HepG2 (cell line): ENCODE data around the gene RASSF10. TPM values are rescaled to one million over a fixed set of nuclear protein-coding genes. Genes with fewer than 3 reads are reported as not detected.

Source experiments
- BRCA1 ChIP-seq: sonication (generic); formaldehyde crosslinking; IDR thresholded peaks from 2 replicates; pipeline ENCODE4 v1.4.0; 2020; ENCODE audit warnings: missing genetic modification reagents
- HOXA5 ChIP-seq: sonication (generic); formaldehyde crosslinking; IDR thresholded peaks from 2 replicates; pipeline ENCODE4 v1.4.0; 2020; ENCODE audit warnings: missing genetic modification reagents
- IRF2 ChIP-seq: IDR thresholded peaks from 2 replicates; pipeline ENCODE4 v1.6.1; 2018; ENCODE audit warnings: missing genetic modification reagents, missing compliant biosample characterization
- LCORL ChIP-seq, 2 experiments: fragments of 450-650 bp in 1 of 2; sonication (generic) in 1 of 2; formaldehyde crosslinking in 1 of 2; IDR thresholded peaks; 2 replicates each; pipeline versions ENCODE4 v1.5.0 to v1.6.1; 2017 to 2020; ENCODE audit warnings: antibody characterized with exemption in 1 of 2, missing genetic modification reagents in 1 of 2
- NFE2L2 ChIP-seq: fragments of 150-350 bp; IDR thresholded peaks from 2 replicates; pipeline ENCODE4 v1.6.1; 2014; ENCODE audit warnings: low read length
- NFYC ChIP-seq: IDR thresholded peaks from 2 replicates; pipeline ENCODE4 v1.6.1; 2016; ENCODE audit warnings: missing genetic modification reagents, missing compliant biosample characterization
- YEATS4 ChIP-seq: sonication (generic); formaldehyde crosslinking; IDR thresholded peaks from 2 replicates; pipeline ENCODE4 v1.4.0; 2020; ENCODE audit warnings: missing genetic modification reagents, borderline replicate concordance
- ZBTB1 ChIP-seq: sonication (generic); formaldehyde crosslinking; IDR thresholded peaks from 2 replicates; pipeline ENCODE4 v1.4.0; 2020; ENCODE audit warnings: missing genetic modification reagents, borderline replicate concordance
- ZNF501 ChIP-seq: sonication (generic); formaldehyde crosslinking; IDR thresholded peaks from 2 replicates; pipeline ENCODE4 v1.5.1; 2020; ENCODE audit warnings: mild to moderate bottlenecking, moderate library complexity, missing genetic modification reagents
- polyA plus RNA-seq, 8 experiments: library from polyadenylated mRNA; depleted of rRNA in 3 of 8; stranded (reverse) in 7 of 8; unstranded in 1 of 8; fragments of >200 nt; fragmentation: Illumina TruSeq in 4 of 8; extraction: Trizol in 4 of 8; gene quantifications; 2 replicates each; pipeline versions ENCODE4 v1.2.1 to v1.2.3, GENCODE V29; 2011 to 2016; ENCODE audit warnings: low read depth in 4 of 8, missing spikeins in 1 of 8, mixed read lengths in 1 of 8; ENCODE audit not compliant: insufficient read depth in 1 of 8
- total RNA-seq, 5 experiments: library from RNA; depleted of rRNA; stranded (reverse); fragments of >200 nt; fragmentation: Illumina TruSeq; extraction: Trizol; gene quantifications; 2 replicates each; pipeline ENCODE4 v1.2.3, GENCODE V29; 2016; ENCODE audit warnings: low read depth in 1 of 5
- TF ChIP-seq, protein P1 (sequence below): sonication (generic); formaldehyde crosslinking; IDR thresholded peaks from 2 replicates; pipeline ENCODE4 v1.5.1; 2020; ENCODE audit warnings: missing genetic modification reagents, mild to moderate bottlenecking, borderline replicate concordance
- TF ChIP-seq, protein P2 (sequence below): sonication (generic); formaldehyde crosslinking; IDR thresholded peaks from 2 replicates; pipeline ENCODE4 v1.4.0; 2020; ENCODE audit warnings: mild to moderate bottlenecking, missing genetic modification reagents
- TF ChIP-seq, protein P3 (sequence below): sonication (generic); formaldehyde crosslinking; IDR thresholded peaks from 2 replicates; pipeline ENCODE4 v1.4.0; 2020; ENCODE audit warnings: missing genetic modification reagents, borderline replicate concordance
- TF ChIP-seq, protein P4 (sequence below): sonication (generic); formaldehyde crosslinking; IDR thresholded peaks from 2 replicates; pipeline ENCODE4 v1.4.0; 2020; ENCODE audit warnings: missing genetic modification reagents, mild to moderate bottlenecking, borderline replicate concordance

RASSF10 gene
- total and polyA plus RNA-seq, 2 of the 13 experiments (the other 11 are each of a cell fraction or from before 2014, with no cell fraction given) = not detected

DNA sequence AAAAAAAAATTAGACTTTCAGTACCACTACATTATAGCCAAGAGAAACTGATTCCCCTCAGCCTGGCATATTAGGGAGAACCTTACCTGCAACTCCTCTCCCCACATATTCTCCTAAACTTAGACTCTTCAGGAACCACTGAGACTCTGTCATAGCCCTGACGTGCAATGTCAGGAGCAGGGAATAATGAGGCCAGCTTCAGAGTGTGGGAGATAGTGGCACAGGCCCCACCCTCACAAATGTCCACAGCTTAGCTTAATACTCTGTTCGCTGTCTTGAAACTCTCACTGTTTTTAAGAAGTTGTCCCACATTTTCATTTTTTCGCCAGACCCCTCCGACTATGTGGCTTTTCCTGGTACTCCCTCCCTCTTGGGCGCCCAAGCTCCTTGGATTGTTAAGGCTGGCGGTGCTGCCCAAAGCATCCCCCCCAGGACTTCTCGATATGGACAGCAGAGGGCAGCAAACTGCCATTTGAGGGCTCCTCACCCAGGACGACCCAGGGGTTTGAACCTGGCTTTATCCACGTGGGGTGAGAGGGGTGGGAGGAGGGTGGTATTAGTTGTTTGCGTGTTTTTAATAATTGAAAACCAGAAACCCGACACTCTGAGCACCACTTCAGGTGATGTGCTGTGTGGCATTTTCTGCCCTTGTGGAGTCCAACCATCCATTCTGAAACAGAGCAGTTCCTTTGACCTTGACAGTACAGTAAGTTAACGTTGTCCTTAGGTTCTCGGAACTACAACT lies 45.2 kb upstream of the RASSF10 start (continued):
- TF ChIP-seq, protein P1, sequence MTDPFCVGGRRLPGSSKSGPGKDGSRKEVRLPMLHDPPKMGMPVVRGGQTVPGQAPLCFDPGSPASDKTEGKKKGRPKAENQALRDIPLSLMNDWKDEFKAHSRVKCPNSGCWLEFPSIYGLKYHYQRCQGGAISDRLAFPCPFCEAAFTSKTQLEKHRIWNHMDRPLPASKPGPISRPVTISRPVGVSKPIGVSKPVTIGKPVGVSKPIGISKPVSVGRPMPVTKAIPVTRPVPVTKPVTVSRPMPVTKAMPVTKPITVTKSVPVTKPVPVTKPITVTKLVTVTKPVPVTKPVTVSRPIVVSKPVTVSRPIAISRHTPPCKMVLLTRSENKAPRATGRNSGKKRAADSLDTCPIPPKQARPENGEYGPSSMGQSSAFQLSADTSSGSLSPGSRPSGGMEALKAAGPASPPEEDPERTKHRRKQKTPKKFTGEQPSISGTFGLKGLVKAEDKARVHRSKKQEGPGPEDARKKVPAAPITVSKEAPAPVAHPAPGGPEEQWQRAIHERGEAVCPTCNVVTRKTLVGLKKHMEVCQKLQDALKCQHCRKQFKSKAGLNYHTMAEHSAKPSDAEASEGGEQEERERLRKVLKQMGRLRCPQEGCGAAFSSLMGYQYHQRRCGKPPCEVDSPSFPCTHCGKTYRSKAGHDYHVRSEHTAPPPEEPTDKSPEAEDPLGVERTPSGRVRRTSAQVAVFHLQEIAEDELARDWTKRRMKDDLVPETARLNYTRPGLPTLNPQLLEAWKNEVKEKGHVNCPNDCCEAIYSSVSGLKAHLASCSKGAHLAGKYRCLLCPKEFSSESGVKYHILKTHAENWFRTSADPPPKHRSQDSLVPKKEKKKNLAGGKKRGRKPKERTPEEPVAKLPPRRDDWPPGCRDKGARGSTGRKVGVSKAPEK (CRISPR knock-in tag) = no peak
- TF ChIP-seq ZNF501 (CRISPR knock-in tag) = peak; percentile 26; the same call in 1 of the 2 replicates
- peak; percentile 57; the same call in 1 of the 2 replicates for TF ChIP-seq HOXA5 (CRISPR knock-in tag)
- TF ChIP-seq, protein P2, sequence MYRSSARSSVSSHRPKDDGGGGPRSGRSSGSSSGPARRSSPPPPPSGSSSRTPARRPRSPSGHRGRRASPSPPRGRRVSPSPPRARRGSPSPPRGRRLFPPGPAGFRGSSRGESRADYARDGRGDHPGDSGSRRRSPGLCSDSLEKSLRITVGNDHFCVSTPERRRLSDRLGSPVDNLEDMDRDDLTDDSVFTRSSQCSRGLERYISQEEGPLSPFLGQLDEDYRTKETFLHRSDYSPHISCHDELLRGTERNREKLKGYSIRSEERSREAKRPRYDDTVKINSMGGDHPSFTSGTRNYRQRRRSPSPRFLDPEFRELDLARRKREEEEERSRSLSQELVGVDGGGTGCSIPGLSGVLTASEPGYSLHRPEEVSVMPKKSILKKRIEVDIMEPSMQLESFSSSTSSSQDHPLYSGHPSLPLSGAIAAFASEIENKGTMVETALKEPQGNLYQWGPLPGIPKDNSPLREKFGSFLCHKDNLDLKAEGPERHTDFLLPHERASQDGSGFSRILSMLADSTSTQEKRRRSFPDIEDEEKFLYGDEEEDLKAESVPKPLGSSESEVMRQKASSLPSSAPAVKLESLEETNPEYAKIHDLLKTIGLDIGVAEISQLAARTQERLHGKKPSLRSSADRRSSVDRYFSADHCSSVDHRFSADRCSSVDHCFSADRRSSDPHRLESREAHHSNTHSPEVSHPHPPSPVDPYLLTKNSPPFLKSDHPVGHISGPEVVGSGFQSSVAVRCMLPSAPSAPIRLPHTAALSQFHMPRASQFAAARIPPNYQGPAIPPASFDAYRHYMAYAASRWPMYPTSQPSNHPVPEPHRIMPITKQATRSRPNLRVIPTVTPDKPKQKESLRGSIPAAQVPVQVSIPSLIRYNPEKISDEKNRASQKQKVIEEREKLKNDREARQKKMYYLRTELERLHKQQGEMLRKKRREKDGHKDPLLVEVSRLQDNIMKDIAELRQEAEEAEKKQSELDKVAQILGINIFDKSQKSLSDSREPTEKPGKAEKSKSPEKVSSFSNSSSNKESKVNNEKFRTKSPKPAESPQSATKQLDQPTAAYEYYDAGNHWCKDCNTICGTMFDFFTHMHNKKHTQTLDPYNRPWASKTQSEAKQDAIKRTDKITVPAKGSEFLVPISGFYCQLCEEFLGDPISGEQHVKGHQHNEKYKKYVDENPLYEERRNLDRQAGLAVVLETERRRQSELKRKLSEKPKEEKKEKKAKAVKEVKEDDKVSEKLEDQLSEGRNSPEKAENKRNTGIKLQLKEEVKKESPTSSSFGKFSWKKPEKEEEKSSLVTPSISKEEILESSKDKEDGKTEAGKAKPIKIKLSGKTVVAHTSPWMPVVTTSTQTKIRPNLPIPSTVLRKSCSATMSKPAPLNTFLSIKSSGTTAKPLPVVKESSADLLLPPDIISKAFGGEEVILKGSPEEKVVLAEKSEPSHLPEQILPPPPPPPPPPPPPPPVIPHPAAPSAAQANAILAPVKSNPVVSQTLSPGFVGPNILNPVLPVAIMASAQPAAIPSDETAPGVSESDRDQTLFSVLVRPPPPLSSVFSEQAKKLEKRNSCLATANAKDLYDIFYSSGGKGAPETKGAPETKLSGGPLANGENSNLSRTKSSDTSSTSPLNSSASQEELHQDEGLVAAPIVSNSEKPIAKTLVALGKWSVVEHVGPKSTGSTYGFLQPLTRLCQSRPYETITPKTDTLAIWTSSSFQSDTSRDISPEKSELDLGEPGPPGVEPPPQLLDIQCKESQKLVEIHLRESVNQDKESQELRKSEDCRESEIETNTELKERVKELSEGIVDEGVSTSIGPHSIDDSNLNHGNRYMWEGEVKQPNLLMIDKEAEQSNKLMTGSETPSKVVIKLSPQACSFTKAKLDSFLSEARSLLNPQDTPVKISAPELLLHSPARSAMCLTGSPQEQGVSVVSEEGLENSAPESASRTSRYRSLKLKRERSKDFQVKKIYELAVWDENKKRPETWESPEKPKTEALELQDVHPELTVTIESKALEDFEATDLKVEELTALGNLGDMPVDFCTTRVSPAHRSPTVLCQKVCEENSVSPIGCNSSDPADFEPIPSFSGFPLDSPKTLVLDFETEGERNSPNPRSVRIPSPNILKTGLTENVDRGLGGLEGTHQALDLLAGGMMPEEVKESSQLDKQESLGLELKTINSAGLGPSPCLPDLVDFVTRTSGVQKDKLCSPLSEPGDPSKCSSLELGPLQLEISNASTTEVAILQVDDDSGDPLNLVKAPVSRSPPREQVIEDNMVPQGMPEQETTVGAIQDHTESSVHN (CRISPR knock-in tag) = no peak
- no peak for TF ChIP-seq BRCA1 (CRISPR knock-in tag)
- TF ChIP-seq, protein P3, sequence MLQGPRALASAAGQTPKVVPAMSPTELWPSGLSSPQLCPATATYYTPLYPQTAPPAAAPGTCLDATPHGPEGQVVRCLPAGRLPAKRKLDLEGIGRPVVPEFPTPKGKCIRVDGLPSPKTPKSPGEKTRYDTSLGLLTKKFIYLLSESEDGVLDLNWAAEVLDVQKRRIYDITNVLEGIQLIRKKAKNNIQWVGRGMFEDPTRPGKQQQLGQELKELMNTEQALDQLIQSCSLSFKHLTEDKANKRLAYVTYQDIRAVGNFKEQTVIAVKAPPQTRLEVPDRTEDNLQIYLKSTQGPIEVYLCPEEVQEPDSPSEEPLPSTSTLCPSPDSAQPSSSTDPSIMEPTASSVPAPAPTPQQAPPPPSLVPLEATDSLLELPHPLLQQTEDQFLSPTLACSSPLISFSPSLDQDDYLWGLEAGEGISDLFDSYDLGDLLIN = no peak
- TF ChIP-seq LCORL (IDR thresholded peaks at IDR 0.05) = no peak
- TF ChIP-seq LCORL (CRISPR knock-in tag; IDR thresholded peaks at IDR 0.05) = peak; percentile 51; the same call in 1 of the 2 replicates
- TF ChIP-seq, protein P4, sequence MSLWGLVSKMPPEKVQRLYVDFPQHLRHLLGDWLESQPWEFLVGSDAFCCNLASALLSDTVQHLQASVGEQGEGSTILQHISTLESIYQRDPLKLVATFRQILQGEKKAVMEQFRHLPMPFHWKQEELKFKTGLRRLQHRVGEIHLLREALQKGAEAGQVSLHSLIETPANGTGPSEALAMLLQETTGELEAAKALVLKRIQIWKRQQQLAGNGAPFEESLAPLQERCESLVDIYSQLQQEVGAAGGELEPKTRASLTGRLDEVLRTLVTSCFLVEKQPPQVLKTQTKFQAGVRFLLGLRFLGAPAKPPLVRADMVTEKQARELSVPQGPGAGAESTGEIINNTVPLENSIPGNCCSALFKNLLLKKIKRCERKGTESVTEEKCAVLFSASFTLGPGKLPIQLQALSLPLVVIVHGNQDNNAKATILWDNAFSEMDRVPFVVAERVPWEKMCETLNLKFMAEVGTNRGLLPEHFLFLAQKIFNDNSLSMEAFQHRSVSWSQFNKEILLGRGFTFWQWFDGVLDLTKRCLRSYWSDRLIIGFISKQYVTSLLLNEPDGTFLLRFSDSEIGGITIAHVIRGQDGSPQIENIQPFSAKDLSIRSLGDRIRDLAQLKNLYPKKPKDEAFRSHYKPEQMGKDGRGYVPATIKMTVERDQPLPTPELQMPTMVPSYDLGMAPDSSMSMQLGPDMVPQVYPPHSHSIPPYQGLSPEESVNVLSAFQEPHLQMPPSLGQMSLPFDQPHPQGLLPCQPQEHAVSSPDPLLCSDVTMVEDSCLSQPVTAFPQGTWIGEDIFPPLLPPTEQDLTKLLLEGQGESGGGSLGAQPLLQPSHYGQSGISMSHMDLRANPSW (CRISPR knock-in tag) = no peak
- 0 out of 2 replicates have a peak, but pooled peaks have one; percentile 27 for TF ChIP-seq YEATS4 (CRISPR knock-in tag)
- TF ChIP-seq NFYC = no peak
- TF ChIP-seq ZBTB1 = no peak
- peak; percentile 39; the same call in 1 of the 2 replicates for TF ChIP-seq IRF2 (CRISPR knock-in tag)
- no peak for TF ChIP-seq NFE2L2
